Lower leg skin (tissue), 4 donors: ENCODE data around the gene EGFLAM. TPM values are rescaled to one million over a fixed set of nuclear protein-coding genes. Genes with fewer than 3 reads are reported as not detected.

Experiments used
- DNase-seq, 2 donors: peaks; one replicate each; pipeline ENCODE4 v3.0.0-alpha.2; 2019; ENCODE audit warnings: low spot score in 2 of 2
- H3K4me3 ChIP-seq: fragments of 200-600 bp; sonication (generic); 2 replicates; pipeline ENCODE4 v1.5.1; 2017; ENCODE audit warnings: mild to moderate bottlenecking, low read depth; ENCODE audit not compliant: poor library complexity, severe bottlenecking
- POLR2A ChIP-seq, 2 donors: fragments of 450-650 bp; IDR thresholded peaks; one replicate each; pipeline ENCODE4 v1.6.1; 2016 to 2017; ENCODE audit warnings: antibody characterized with exemption in 2 of 2, mild to moderate bottlenecking in 1 of 2, moderate library complexity in 1 of 2
- WGBS, 2 donors: methylation state at CpG; one replicate each; pipeline ENCODE4 v1.1.5; 2018; 5-methylcytosine and 5-hydroxymethylcytosine counted together
- intact Hi-C: fragments of 100-400 bp; cut with DNase I; formaldehyde crosslinking; loops from one replicate; pipeline ENCODE4 v1.15.0; 2023; ENCODE audit warnings: low total_unique reads
- total RNA-seq, 4 donors: library from RNA; depleted of rRNA; stranded (reverse); fragments of >200 nt; gene quantifications; one replicate each; pipeline ENCODE4 v1.1.0, GENCODE V29; 2016
- TF ChIP-seq, protein P1 (sequence below), 3 donors: fragments of 450-650 bp; IDR thresholded peaks; one replicate each; pipeline ENCODE4 v1.5.1; 2016; ENCODE audit warnings: antibody characterized with exemption in 3 of 3, mild to moderate bottlenecking in 3 of 3, moderate library complexity in 2 of 3

Gene EGFLAM
- total RNA-seq, 4 donors from 2014 or later: 0.72 to 4.4 (median 2.7) TPM

GRCh38 chr5:38249301-38249700, 9.1 kb upstream of the EGFLAM start:
- no peak overlapping the region for H3K4me3 ChIP-seq
- intact Hi-C loops: no loop called here
- TF ChIP-seq, protein P1, sequence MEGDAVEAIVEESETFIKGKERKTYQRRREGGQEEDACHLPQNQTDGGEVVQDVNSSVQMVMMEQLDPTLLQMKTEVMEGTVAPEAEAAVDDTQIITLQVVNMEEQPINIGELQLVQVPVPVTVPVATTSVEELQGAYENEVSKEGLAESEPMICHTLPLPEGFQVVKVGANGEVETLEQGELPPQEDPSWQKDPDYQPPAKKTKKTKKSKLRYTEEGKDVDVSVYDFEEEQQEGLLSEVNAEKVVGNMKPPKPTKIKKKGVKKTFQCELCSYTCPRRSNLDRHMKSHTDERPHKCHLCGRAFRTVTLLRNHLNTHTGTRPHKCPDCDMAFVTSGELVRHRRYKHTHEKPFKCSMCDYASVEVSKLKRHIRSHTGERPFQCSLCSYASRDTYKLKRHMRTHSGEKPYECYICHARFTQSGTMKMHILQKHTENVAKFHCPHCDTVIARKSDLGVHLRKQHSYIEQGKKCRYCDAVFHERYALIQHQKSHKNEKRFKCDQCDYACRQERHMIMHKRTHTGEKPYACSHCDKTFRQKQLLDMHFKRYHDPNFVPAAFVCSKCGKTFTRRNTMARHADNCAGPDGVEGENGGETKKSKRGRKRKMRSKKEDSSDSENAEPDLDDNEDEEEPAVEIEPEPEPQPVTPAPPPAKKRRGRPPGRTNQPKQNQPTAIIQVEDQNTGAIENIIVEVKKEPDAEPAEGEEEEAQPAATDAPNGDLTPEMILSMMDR (IDR thresholded peaks at IDR 0.05): no peak
- TF ChIP-seq POLR2A (IDR thresholded peaks at IDR 0.05): no peak
- DNase-seq: no peak
- 33 to 59% methylated on average over 1 of the region's 1 CpG for WGBS, 2 donors

DNA sequence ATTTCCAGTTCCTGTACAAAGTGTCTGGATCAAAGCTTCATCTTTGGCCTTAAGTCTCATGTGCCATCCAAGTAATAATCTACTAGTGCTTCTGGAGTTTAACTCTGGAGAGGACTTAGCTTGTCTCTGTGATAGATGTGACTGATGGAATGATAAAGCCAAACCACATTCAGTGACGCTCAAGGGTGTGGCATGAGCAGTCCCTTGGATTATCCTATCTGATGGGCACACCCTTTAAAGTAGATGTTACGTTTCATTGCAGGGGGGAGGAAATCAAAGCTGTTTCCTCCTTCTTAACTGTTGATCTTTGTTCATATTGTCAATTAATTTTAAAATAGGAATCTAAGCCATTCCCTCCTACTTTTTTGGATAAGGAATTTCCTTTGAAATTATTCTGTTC, 8.5 kb upstream of the EGFLAM start:
- TF ChIP-seq, protein P1 (IDR thresholded peaks at IDR 0.05): no peak
- no peak for TF ChIP-seq POLR2A (IDR thresholded peaks at IDR 0.05)
- H3K4me3 ChIP-seq: no peak overlapping the region
- intact Hi-C loops: no loop called here
- no peak for DNase-seq
- WGBS, 2 donors: 29 to 42% methylated on average over 2 of the region's 2 CpGs

GRCh38 chr5:38250763-38251448, 7.5 kb upstream of the EGFLAM start:
- TF ChIP-seq, protein P1 (IDR thresholded peaks at IDR 0.05): no peak
- no peak for TF ChIP-seq POLR2A (IDR thresholded peaks at IDR 0.05)
- DNase-seq: no peak
- no peak overlapping the region for H3K4me3 ChIP-seq
- 78 to 79% methylated on average over 8 of the region's 8 CpGs for WGBS, 2 donors
- intact Hi-C loops: no loop called here

- no peak for DNase-seq
- intact Hi-C loops: no loop called here
- WGBS, 2 donors: 94 to 95% methylated on average over 1 of the region's 1 CpG
- no peak for TF ChIP-seq POLR2A (IDR thresholded peaks at IDR 0.05)
- TF ChIP-seq, protein P1 (IDR thresholded peaks at IDR 0.05): no peak
- no peak overlapping the region for H3K4me3 ChIP-seq
These were observed 4.6 kb upstream of the EGFLAM start for GRCh38 chr5:38253759-38254158.

GRCh38 chr5:38257308-38258041, 884 bp upstream of the EGFLAM start:
- H3K4me3 ChIP-seq: no peak overlapping the region
- DNase-seq: no peak
- TF ChIP-seq, protein P1 (IDR thresholded peaks at IDR 0.05): no peak
- TF ChIP-seq POLR2A (IDR thresholded peaks at IDR 0.05): no peak
- WGBS, 2 donors: 7 to 9% methylated on average over 42 of the region's 42 CpGs
- intact Hi-C loops: no loop called here
